ENCODE results near the gene RSPH10B. TPM values are rescaled to one million over a fixed set of nuclear protein-coding genes. Genes with fewer than 3 reads are reported as not detected.

RSPH10B gene
- total and polyA plus RNA-seq, 10 donors = 0.30 to 7.1 (median 1.2) TPM

Small RNA genes lying within 50 kb of the gene (small RNA-seq; reads per million reads assigned to genes)
- gene RF00019 (0 reads per million in 4 donors), gene SNORA80D (0 to 1.2 (median 0.41) reads per million in 4 donors)

Other genes starting within 250 kb of the RSPH10B start
- 10 to 100 TPM; 45.4 to 65.1 (median 53.6) TPM for gene RNF216, start 189.0 kb downstream of the RSPH10B start, total RNA-seq
- gene RNF216, start 189.0 kb downstream of the RSPH10B start, polyA plus RNA-seq = 10 to 100 TPM in 2 of 3 donors, 1 to 10 TPM in 1; 10.0 to 18.3 (median 15.1) TPM
- gene OCM, start 89.9 kb downstream of the RSPH10B start, total RNA-seq = 1 to 10 TPM in 1 of 7 donors, under 1 TPM in 3, not detected in 3; 0.70 to 1.1 (median 0.85) TPM
- 1 to 10 TPM; 1.1 to 2.9 (median 1.8) TPM for gene OCM, start 89.9 kb downstream of the RSPH10B start, polyA plus RNA-seq
- 10 to 100 TPM; 43.5 to 78.0 (median 65.9) TPM for gene CCZ1, start 72.0 kb downstream of the RSPH10B start, total RNA-seq
- gene CCZ1, start 72.0 kb downstream of the RSPH10B start, polyA plus RNA-seq = 10 to 100 TPM; 31.6 to 61.0 (median 37.4) TPM
- 10 to 100 TPM; 10.8 to 20.0 (median 15.0) TPM for gene PMS2, start 38.4 kb upstream of the RSPH10B start, total RNA-seq
- 1 to 10 TPM; 4.7 to 5.6 (median 5.3) TPM for gene PMS2, start 38.4 kb upstream of the RSPH10B start, polyA plus RNA-seq
- 10 to 100 TPM; 14.0 to 26.8 (median 19.2) TPM for gene AIMP2, start 38.6 kb upstream of the RSPH10B start, total RNA-seq
- 10 to 100 TPM; 14.9 to 27.3 (median 20.9) TPM for gene AIMP2, start 38.6 kb upstream of the RSPH10B start, polyA plus RNA-seq
- under 1 TPM in 1 of 7 donors, not detected in 6; 0.37 TPM for gene ANKRD61, start 60.7 kb upstream of the RSPH10B start, total RNA-seq
- under 1 TPM in 2 of 3 donors, not detected in 1; 0.05 to 0.13 TPM for gene ANKRD61, start 60.7 kb upstream of the RSPH10B start, polyA plus RNA-seq
- 100 to 1,000 TPM in 4 of 7 donors, 10 to 100 TPM in 3; 61.0 to 243 (median 108) TPM for gene EIF2AK1, start 88.5 kb upstream of the RSPH10B start, total RNA-seq
- gene EIF2AK1, start 88.5 kb upstream of the RSPH10B start, polyA plus RNA-seq = 10 to 100 TPM; 32.4 to 39.0 (median 36.6) TPM
- 10 to 100 TPM in 5 of 7 donors, 1 to 10 TPM in 2; 9.3 to 14.7 (median 11.8) TPM for gene USP42, start 134.3 kb upstream of the RSPH10B start, total RNA-seq
- 1 to 10 TPM; 2.2 to 3.8 (median 3.0) TPM for gene USP42, start 134.3 kb upstream of the RSPH10B start, polyA plus RNA-seq